ENCODE results near the gene IGLL1.
"Not testable (repeated sequence)": the region's sequence is repeated elsewhere in the genome, so short reads cannot be mapped to it uniquely, and the experiment has no call there.

Gene IGLL1

GRCh38 chr22:23579870-23580575, at the start of gene IGLL1:
Gene IGLL1 (minus strand): TSS chr22:23580290. CDS start chr22:23580190, 100 bp downstream.
- DNase-seq = no peak

- not testable (repeated sequence) for DNase-seq
Observed at GRCh38 chr22:23628056-23628743, 48.1 kb upstream of the IGLL1 start.

GRCh38 chr22:23627401-23628055, 47.4 kb upstream of the IGLL1 start:
- DNase-seq = not testable (repeated sequence)

- DNase-seq = no peak
Observed at GRCh38 chr22:23626286-23626975, 46.3 kb upstream of the IGLL1 start.

- DNase-seq = no peak
Observed at GRCh38 chr22:23622634-23623033, 42.5 kb upstream of the IGLL1 start.

GRCh38 chr22:23621916-23622315, 41.8 kb upstream of the IGLL1 start:
- DNase-seq = not testable (repeated sequence)

GRCh38 chr22:23621082-23621780, 41.1 kb upstream of the IGLL1 start:
- no peak for DNase-seq

- no peak for DNase-seq
Observed at GRCh38 chr22:23613193-23613972, 33.3 kb upstream of the IGLL1 start.

GRCh38 chr22:23609983-23610781, 30.1 kb upstream of the IGLL1 start:
- no peak for DNase-seq

GRCh38 chr22:23608583-23608982, 28.5 kb upstream of the IGLL1 start:
- no peak for DNase-seq

- DNase-seq = no peak
Observed at GRCh38 chr22:23606204-23607131, 26.4 kb upstream of the IGLL1 start.

- DNase-seq = no peak
Observed at GRCh38 chr22:23604939-23605712, 25.0 kb upstream of the IGLL1 start.

- DNase-seq = no peak
Observed at GRCh38 chr22:23603266-23603665, 23.2 kb upstream of the IGLL1 start.

- no peak for DNase-seq
Observed at GRCh38 chr22:23598805-23599518, 18.9 kb upstream of the IGLL1 start.

- not testable (repeated sequence) for DNase-seq
Observed at GRCh38 chr22:23597576-23598268, 17.6 kb upstream of the IGLL1 start.

- DNase-seq = not testable (repeated sequence)
Observed at GRCh38 chr22:23595904-23596303, 15.8 kb upstream of the IGLL1 start.

- DNase-seq = no peak
Observed at GRCh38 chr22:23591846-23592245, 11.8 kb upstream of the IGLL1 start.

Data from NCI-H526 treated with DMSO at 0.1 percent for 48 hours (cell line).